Natural killer cell (primary cell): ENCODE measurements around the gene ARID1B. TPM values are rescaled to one million over a fixed set of nuclear protein-coding genes. Genes with fewer than 3 reads are reported as not detected.

Experiments used
- ATAC-seq, 3 donors: fragments of 150-1000 bp in 2 of 3; fragments of 200-7000 bp in 1 of 3; cut with Tn5 transposase; 1 replicate in 1 of 3; 2 replicates in 2 of 3; pipeline ENCODE4 v1.10.0; 2021; ENCODE audit warnings: mild to moderate bottlenecking in 2 of 3, moderate library complexity in 2 of 3
- DNase-seq, 2 donors: peaks; one replicate each; pipeline versions ENCODE4 v3.0.0 to v3.0.0-alpha.2; 2013 to 2021; ENCODE audit warnings: mixed read lengths in 1 of 2
- H3K27ac ChIP-seq: one replicate; pipeline ENCODE4 v1.5.1; 2013; ENCODE audit warnings: mild to moderate bottlenecking, low read length
- H3K27me3 ChIP-seq: one replicate; pipeline ENCODE4 v1.6.1; 2013; ENCODE audit warnings: low read length; ENCODE audit not compliant: control insufficient read depth, insufficient read depth
- H3K36me3 ChIP-seq: one replicate; pipeline ENCODE4 v1.6.1; 2013; ENCODE audit warnings: low read length; ENCODE audit not compliant: control insufficient read depth, insufficient read depth
- H3K4me1 ChIP-seq: one replicate; pipeline ENCODE4 v1.6.1; 2013; ENCODE audit warnings: low read length; ENCODE audit not compliant: control insufficient read depth, insufficient read depth
- H3K4me3 ChIP-seq: one replicate; pipeline ENCODE4 v1.5.1; 2013; ENCODE audit warnings: low read length
- H3K9me3 ChIP-seq: one replicate; pipeline ENCODE4 v1.6.1; 2013; ENCODE audit warnings: low read length; ENCODE audit not compliant: control insufficient read depth, insufficient read depth
- H3K27ac Mint-ChIP-seq, 2 donors: one replicate each; pipeline ENCODE4 v1.8.0; 2022; ENCODE audit warnings: mild to moderate bottlenecking in 2 of 2, mixed read lengths in 2 of 2, moderate library complexity in 1 of 2
- H3K27me3 Mint-ChIP-seq, 2 donors: one replicate each; pipeline ENCODE4 v1.8.0; 2022; ENCODE audit warnings: low read depth in 2 of 2, mixed read lengths in 2 of 2
- H3K36me3 Mint-ChIP-seq: one replicate; pipeline ENCODE4 v1.8.0; 2022; ENCODE audit warnings: mixed read lengths
- H3K4me1 Mint-ChIP-seq, 2 donors: one replicate each; pipeline ENCODE4 v1.8.0; 2022; ENCODE audit warnings: mixed read lengths in 2 of 2
- H3K4me3 Mint-ChIP-seq: one replicate; pipeline ENCODE4 v1.8.0; 2022; ENCODE audit warnings: mild to moderate bottlenecking, moderate library complexity, mixed read lengths
- H3K9me3 Mint-ChIP-seq, 2 donors: one replicate each; pipeline ENCODE4 v1.8.0; 2022; ENCODE audit warnings: mixed read lengths in 2 of 2
- CTCF ChIP-seq: fragments of 200-600 bp; IDR thresholded peaks from one replicate; pipeline ENCODE4 v1.8.0; 2022; ENCODE audit warnings: antibody characterized with exemption
- WGBS: methylation state at CpG from one replicate; pipeline ENCODE4 v1.1.7; 2013; ENCODE audit warnings: missing lambda C conversion rate; ENCODE audit not compliant: insufficient coverage; 5-methylcytosine and 5-hydroxymethylcytosine counted together
- intact Hi-C: fragments of 100-400 bp; cut with micrococcal nuclease; formaldehyde crosslinking; loops from one replicate; pipeline ENCODE4 v1.14.2; 2022
- total RNA-seq, 4 donors: library from RNA; stranded (reverse); fragments of 120-200 nt in 1 of 4; gene quantifications; one replicate each; pipeline versions ENCODE4 v1.2.3 to v1.2.4, GENCODE V29; 2013 to 2022

Gene ARID1B
- total RNA-seq, 3 donors from 2014 or later (not counting 1 experiment from before 2014, with no cell fraction given): 180 to 201 (median 189) TPM

DNA sequence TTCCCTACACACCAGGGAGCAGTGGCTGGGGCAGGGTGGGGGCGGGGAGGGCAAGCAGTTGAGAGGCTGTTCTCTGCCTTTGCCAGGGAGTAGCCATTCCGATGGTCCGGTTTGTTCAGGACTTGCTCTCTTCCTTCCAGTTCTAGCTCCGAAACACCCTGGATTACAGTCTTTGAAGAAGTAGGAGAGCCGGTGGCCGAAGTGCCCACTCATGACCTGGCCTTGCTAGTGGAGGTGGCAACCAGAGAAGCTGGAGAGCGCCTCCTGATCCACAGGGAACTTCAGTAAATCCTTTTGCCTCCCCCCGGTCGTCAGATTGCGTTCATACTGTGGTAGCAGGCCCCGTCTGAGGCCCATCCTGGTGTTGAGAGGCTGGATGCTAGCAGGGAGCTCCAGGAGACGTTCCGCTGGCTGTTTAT is 92.8 kb downstream of the ARID1B start:
- WGBS: 94% methylated on average over 13 of the region's 13 CpGs
- no peaks in the 10 kb centered on the region for H3K9me3 Mint-ChIP-seq
- H3K27ac Mint-ChIP-seq: no peak overlapping the region
- no peak overlapping the region for H3K4me3 Mint-ChIP-seq
- no peaks in the 10 kb centered on the region for H3K27me3 Mint-ChIP-seq
- Histone ChIP-seq H3K36me3 (no peaks in the 10 kb centered on the region), H3K9me3 (no peaks in the 10 kb centered on the region), H3K4me3 (no peak overlapping the region), H3K27ac (no peak overlapping the region), H3K4me1 (peaks cover 9% of the 10 kb centered on the region), H3K27me3 (no peaks in the 10 kb centered on the region)
- no peaks in the 10 kb centered on the region for H3K36me3 Mint-ChIP-seq
- intact Hi-C loops: no loop called here
- DNase-seq (no peak), ATAC-seq (no peak)
- H3K4me1 Mint-ChIP-seq: peaks cover 67 to 77% of the 10 kb centered on the region in 2 donors
- no peak for TF ChIP-seq CTCF

GRCh38 chr6:156870924-156871539 is 93.9 kb downstream of the ARID1B start:
- no peak overlapping the region for H3K4me3 ChIP-seq
- Mint-ChIP-seq H3K36me3 (no peaks in the 10 kb centered on the region), H3K4me3 (no peak overlapping the region), H3K27ac (peak overlapping the region; percentile 31 to 58), H3K27me3 (no peaks in the 10 kb centered on the region), H3K9me3 (no peaks in the 10 kb centered on the region), H3K4me1 (peaks cover 66 to 75% of the 10 kb centered on the region in 2 donors)
- no peaks in the 10 kb centered on the region for H3K27me3 ChIP-seq
- H3K27ac ChIP-seq: no peak overlapping the region
- no peak for TF ChIP-seq CTCF
- H3K9me3 ChIP-seq: no peaks in the 10 kb centered on the region
- no peak for DNase-seq
- peaks cover 7% of the 10 kb centered on the region for H3K4me1 ChIP-seq
- intact Hi-C loops: no loop called here
- 66% methylated on average over 4 of the region's 5 CpGs for WGBS
- ATAC-seq: no peak
- no peaks in the 10 kb centered on the region for H3K36me3 ChIP-seq

GRCh38 chr6:156872903-156873302 is 95.7 kb downstream of the ARID1B start:
- no peak for TF ChIP-seq CTCF
- no peaks in the 10 kb centered on the region for H3K36me3 ChIP-seq
- Mint-ChIP-seq H3K27me3 (no peaks in the 10 kb centered on the region), H3K27ac (peak overlapping the region in 1 of 2 donors; percentile 39), H3K9me3 (no peaks in the 10 kb centered on the region), H3K4me3 (no peak overlapping the region), H3K4me1 (peaks cover 55 to 74% of the 10 kb centered on the region in 2 donors), H3K36me3 (no peaks in the 10 kb centered on the region)
- intact Hi-C loops: no loop called here
- 99% methylated on average over 6 of the region's 8 CpGs for WGBS
- no peak for ATAC-seq
- H3K27ac ChIP-seq: no peak overlapping the region
- peaks cover 4% of the 10 kb centered on the region for H3K4me1 ChIP-seq
- DNase-seq: no peak
- H3K9me3 ChIP-seq: no peaks in the 10 kb centered on the region
- no peak overlapping the region for H3K4me3 ChIP-seq
- H3K27me3 ChIP-seq: no peaks in the 10 kb centered on the region
